ACC112 (cell line): Measurements from ENCODE around the gene IPCEF1.
"Not testable (repeated sequence)": the region's sequence is repeated elsewhere in the genome, so short reads cannot be mapped to it uniquely, and the experiment has no call there.

Source experiments
- H2AFZ ChIP-seq: fragments of 200-600 bp; sonication (generic); one replicate; pipeline ENCODE4 v1.6.0; 2017; ENCODE audit warnings: antibody characterized with exemption, low read length; ENCODE audit not compliant: unreplicated experiment
- H3K27ac ChIP-seq: fragments of 200-600 bp; sonication (generic); 2 replicates; pipeline ENCODE4 v1.5.1; 2014; ENCODE audit warnings: low read depth, mild to moderate bottlenecking, antibody characterized with exemption, low read length, moderate library complexity
- H3K27me3 ChIP-seq: fragments of 200-600 bp; sonication (generic); 2 replicates; pipeline ENCODE4 v1.6.1; 2014; ENCODE audit warnings: mild to moderate bottlenecking, antibody characterized with exemption, low read length, moderate library complexity, mixed read lengths; ENCODE audit not compliant: insufficient read depth
- H3K36me3 ChIP-seq: fragments of 200-600 bp; sonication (generic); 2 replicates; pipeline ENCODE4 v1.6.1; 2016; ENCODE audit warnings: mild to moderate bottlenecking, antibody characterized with exemption, low read length, moderate library complexity, mixed read lengths; ENCODE audit not compliant: insufficient read depth
- H3K4me1 ChIP-seq: fragments of 200-600 bp; sonication (generic); one replicate; pipeline ENCODE4 v1.6.1; 2016; ENCODE audit warnings: low read length, mixed read lengths; ENCODE audit not compliant: insufficient read depth, unreplicated experiment, control insufficient read depth
- H3K4me3 ChIP-seq: fragments of 200-600 bp; sonication (generic); 2 replicates; pipeline ENCODE4 v1.5.1; 2014; ENCODE audit warnings: mild to moderate bottlenecking, low read depth, low read length
- H3K79me2 ChIP-seq: fragments of 200-600 bp; sonication (generic); one replicate; pipeline ENCODE4 v1.6.0; 2016; ENCODE audit warnings: low read length; ENCODE audit not compliant: control insufficient read depth, unreplicated experiment, insufficient read depth

Gene IPCEF1

GRCh38 chr6:154222716-154223115, 133.9 kb downstream of the IPCEF1 start:
- Histone ChIP-seq H3K27me3 (peaks cover 24% of the 10 kb centered on the region), H3K36me3 (no peaks in the 10 kb centered on the region), H3K4me3 (no peak overlapping the region), H2AFZ (no peak overlapping the region), H3K27ac (no peak overlapping the region), H3K79me2 (no peaks in the 10 kb centered on the region), H3K4me1 (no peaks in the 10 kb centered on the region)

- Histone ChIP-seq H3K4me1 (no peaks in the 10 kb centered on the region), H3K36me3 (no peaks in the 10 kb centered on the region), H3K27me3 (peaks cover 24% of the 10 kb centered on the region), H3K4me3 (no peak overlapping the region), H3K79me2 (no peaks in the 10 kb centered on the region), H2AFZ (no peak overlapping the region), H3K27ac (no peak overlapping the region)
These were observed 137.4 kb downstream of the IPCEF1 start for GRCh38 chr6:154219250-154219649.

DNA sequence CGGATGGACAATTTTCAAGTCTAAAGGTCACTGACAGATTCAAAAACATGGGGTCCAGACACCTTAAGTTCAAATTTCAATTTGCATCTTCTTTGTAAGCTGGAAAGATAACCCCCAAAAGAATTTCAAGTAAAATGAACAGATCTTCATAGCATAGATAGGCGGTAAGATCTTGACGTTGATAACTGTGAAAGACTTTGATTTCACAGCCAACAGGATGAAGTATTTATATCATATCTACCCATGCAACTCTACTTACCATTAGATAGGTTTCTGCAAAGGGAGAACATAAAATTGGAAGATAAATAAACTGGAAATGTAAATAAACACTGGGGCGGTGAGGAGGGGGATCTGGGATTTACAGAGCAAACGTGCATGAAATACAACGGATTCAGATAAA, 137.8 kb downstream of the IPCEF1 start:
- H3K4me1 ChIP-seq: no peaks in the 10 kb centered on the region
- no peak overlapping the region for H3K4me3 ChIP-seq
- H3K27ac ChIP-seq: no peak overlapping the region
- H3K27me3 ChIP-seq: peaks cover 24% of the 10 kb centered on the region
- no peaks in the 10 kb centered on the region for H3K79me2 ChIP-seq
- no peak overlapping the region for H2AFZ ChIP-seq
- H3K36me3 ChIP-seq: no peaks in the 10 kb centered on the region

DNA sequence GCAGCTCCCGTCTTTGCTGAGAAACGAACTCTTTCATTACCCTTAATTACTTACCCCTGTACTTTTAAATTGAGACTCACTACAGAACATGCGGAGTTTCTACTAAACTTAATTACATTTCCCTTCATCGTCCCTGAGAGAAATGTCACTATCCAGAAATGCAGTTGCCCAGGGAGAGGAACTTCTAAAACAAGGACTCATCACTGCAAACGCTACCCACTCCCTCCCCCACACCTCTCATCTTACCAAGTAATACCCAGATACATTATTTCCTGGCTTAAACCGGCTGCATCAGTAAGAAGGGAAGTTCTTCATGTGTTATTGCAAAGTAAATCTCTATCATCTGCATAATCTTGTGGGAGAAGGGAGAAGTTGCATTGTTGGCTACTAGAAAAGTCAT, 138.3 kb downstream of the IPCEF1 start:
- no peaks in the 10 kb centered on the region for H3K36me3 ChIP-seq
- no peak overlapping the region for H2AFZ ChIP-seq
- peaks cover 24% of the 10 kb centered on the region for H3K27me3 ChIP-seq
- no peak overlapping the region for H3K4me3 ChIP-seq
- no peaks in the 10 kb centered on the region for H3K79me2 ChIP-seq
- no peak overlapping the region for H3K27ac ChIP-seq
- H3K4me1 ChIP-seq: no peaks in the 10 kb centered on the region

DNA sequence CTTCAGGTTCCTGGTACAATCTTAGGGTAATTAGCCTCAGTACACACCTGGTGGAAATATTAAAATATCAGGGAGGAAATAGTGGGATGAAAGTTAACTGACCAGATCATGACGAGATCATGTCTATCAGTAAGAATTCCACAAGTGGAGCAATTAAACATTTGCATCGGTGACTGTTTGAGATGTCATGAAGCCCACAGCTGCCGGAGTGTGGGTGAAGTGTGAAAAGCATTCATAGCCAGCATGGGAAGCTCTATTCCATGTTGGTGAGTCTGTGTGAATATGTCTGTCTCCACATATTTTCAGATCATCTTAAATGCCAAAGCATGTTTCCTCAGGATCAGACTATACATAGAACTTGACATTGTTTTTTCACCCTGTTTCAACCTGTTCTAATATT, 142.8 kb downstream of the IPCEF1 start:
- Histone ChIP-seq H2AFZ (no peak overlapping the region), H3K79me2 (no peaks in the 10 kb centered on the region), H3K27ac (no peak overlapping the region), H3K36me3 (no peaks in the 10 kb centered on the region), H3K4me3 (no peak overlapping the region), H3K27me3 (peaks cover 10% of the 10 kb centered on the region), H3K4me1 (no peaks in the 10 kb centered on the region)

- no peaks in the 10 kb centered on the region for H3K36me3 ChIP-seq
- no peaks in the 10 kb centered on the region for H3K27me3 ChIP-seq
- H3K79me2 ChIP-seq: no peaks in the 10 kb centered on the region
- no peaks in the 10 kb centered on the region for H3K4me1 ChIP-seq
- H3K27ac ChIP-seq: no peak overlapping the region
- H3K4me3 ChIP-seq: no peak overlapping the region
- H2AFZ ChIP-seq: no peak overlapping the region
These were observed 145.9 kb downstream of the IPCEF1 start for GRCh38 chr6:154210678-154211077.

- H3K4me3 ChIP-seq: no peak overlapping the region
- no peak overlapping the region for H2AFZ ChIP-seq
- H3K36me3 ChIP-seq: no peaks in the 10 kb centered on the region
- no peaks in the 10 kb centered on the region for H3K4me1 ChIP-seq
- no peak overlapping the region for H3K27ac ChIP-seq
- no peaks in the 10 kb centered on the region for H3K27me3 ChIP-seq
- no peaks in the 10 kb centered on the region for H3K79me2 ChIP-seq
These were observed 147.0 kb downstream of the IPCEF1 start for GRCh38 chr6:154209555-154209954.

DNA sequence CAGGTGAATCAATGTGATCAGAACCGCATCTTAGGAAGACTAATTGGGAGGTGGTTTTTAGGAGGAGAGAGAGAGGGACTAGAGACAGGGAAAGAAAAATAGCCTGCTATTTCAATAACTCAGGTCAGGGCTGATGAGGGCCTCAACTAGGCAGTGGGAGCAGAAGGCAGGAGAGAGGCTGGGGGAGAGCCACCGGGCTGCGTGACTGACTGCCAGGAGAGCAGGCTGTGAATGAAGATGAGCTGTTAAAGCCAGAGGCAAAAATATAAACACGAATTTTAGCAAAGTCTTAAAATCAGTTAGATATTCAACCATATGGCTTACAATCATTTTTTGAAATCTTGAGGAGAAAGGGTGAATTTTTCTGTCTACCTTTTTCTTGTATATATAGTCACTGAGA, 149.6 kb downstream of the IPCEF1 start:
- H2AFZ ChIP-seq: no peak overlapping the region
- H3K4me1 ChIP-seq: no peaks in the 10 kb centered on the region
- no peaks in the 10 kb centered on the region for H3K79me2 ChIP-seq
- H3K27me3 ChIP-seq: no peaks in the 10 kb centered on the region
- H3K4me3 ChIP-seq: no peak overlapping the region
- no peak overlapping the region for H3K27ac ChIP-seq
- H3K36me3 ChIP-seq: no peaks in the 10 kb centered on the region

DNA sequence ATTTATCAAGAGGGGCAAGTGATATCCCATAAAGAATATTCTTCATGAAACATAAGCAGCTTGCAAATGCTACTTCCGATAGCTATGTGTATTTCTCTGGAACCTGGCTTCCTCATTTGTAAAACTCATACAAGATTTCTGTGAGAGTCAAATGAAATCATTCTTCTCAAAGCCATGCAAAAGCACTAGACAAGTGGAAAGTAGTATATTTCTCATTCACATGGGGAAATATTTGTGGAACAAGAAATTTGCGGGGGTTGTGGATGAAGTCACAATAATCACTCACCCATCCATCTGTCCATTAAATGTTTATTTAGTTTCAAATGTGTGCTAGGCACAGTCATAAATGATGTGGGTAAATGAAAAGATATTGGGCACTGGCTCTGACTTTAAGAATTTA, 150.5 kb downstream of the IPCEF1 start:
- no peaks in the 10 kb centered on the region for H3K79me2 ChIP-seq
- H3K36me3 ChIP-seq: no peaks in the 10 kb centered on the region
- H3K27me3 ChIP-seq: no peaks in the 10 kb centered on the region
- no peak overlapping the region for H3K27ac ChIP-seq
- H3K4me1 ChIP-seq: no peaks in the 10 kb centered on the region
- H3K4me3 ChIP-seq: no peak overlapping the region
- H2AFZ ChIP-seq: no peak overlapping the region

DNA sequence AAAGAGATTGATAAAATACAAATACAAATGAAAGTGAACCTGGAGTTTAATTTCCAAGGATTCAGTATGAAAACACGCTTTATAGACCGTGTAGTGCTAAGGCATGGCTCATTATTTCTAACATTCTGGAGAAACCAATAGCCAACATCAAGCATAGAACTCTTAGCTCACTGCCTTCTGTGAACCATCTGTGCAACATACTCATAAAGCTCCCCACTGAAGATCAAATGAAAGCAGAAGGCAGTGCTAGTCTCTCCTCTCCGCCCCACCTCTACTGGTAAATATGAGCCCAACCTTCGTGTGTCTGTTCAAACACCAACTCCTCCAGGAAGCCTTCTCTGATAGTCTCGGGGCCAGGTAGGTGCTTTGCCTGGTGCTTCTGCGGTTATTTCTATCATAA, 153.6 kb downstream of the IPCEF1 start:
- Histone ChIP-seq H3K27me3 (no peaks in the 10 kb centered on the region), H3K36me3 (no peaks in the 10 kb centered on the region), H3K27ac (no peak overlapping the region), H2AFZ (no peak overlapping the region), H3K4me1 (peaks cover under 1% of the 10 kb centered on the region), H3K79me2 (no peaks in the 10 kb centered on the region), H3K4me3 (no peak overlapping the region)

GRCh38 chr6:154202339-154202738, 154.3 kb downstream of the IPCEF1 start:
- Histone ChIP-seq H3K36me3 (no peaks in the 10 kb centered on the region), H3K27ac (no peak overlapping the region), H3K4me3 (no peak overlapping the region), H3K27me3 (no peaks in the 10 kb centered on the region), H3K79me2 (no peaks in the 10 kb centered on the region), H2AFZ (no peak overlapping the region), H3K4me1 (peaks cover 6% of the 10 kb centered on the region)

DNA sequence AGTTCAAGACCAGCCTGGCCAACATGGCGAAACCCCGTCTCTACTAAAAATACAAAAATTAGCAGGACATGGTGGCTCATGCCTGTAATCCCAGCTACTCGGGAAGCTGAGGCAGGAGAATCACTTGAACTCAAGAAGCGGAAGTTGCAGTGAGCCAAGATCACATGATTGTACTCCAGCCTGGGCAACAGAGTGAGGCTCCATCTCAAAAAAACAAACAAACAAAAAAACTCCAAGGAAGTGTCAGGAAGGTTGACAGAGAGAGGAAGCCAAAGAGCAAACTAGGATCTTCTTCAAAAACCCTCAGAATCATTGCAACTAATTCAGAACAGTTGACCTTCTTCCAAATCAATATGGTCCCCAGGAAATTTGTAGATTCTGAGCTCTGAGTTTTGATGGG, 154.9 kb downstream of the IPCEF1 start:
- not testable (repeated sequence) for H3K4me1 ChIP-seq, H3K27ac ChIP-seq, H3K79me2 ChIP-seq, H3K36me3 ChIP-seq, H3K4me3 ChIP-seq, H2AFZ ChIP-seq, H3K27me3 ChIP-seq
